HG02678 (cell line): ENCODE results near the gene TMEM178B.
"Not testable (repeated sequence)": the region's sequence is repeated elsewhere in the genome, so short reads cannot be mapped to it uniquely, and the experiment has no call there.

Source experiments
- ATAC-seq: cut with Tn5 transposase; IDR thresholded peaks from one replicate; pipeline ENCODE4 v1.9.1; 2021; ENCODE audit warnings: mild to moderate bottlenecking, moderate library complexity; ENCODE audit not compliant: unreplicated experiment

Gene TMEM178B

DNA sequence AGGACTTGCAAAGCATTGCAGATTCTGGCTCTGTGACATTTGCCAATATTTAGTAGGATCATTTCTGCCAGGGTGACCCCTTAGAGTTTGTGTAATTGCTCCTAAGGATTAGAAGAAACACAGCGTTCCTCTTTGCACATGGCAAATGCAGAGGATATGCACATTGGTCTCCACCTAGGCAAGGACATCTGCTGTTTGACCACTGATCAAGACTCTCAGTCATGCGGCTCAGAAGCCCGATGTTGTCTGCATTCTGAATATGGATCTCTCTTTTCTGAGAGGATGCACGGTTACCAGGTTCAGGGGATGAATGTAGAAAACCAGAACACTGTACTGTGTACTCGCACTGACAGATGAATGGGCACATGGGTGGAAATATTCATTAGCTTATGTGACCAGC lies 296.8 kb downstream of the TMEM178B start:
- ATAC-seq, result no peak

DNA sequence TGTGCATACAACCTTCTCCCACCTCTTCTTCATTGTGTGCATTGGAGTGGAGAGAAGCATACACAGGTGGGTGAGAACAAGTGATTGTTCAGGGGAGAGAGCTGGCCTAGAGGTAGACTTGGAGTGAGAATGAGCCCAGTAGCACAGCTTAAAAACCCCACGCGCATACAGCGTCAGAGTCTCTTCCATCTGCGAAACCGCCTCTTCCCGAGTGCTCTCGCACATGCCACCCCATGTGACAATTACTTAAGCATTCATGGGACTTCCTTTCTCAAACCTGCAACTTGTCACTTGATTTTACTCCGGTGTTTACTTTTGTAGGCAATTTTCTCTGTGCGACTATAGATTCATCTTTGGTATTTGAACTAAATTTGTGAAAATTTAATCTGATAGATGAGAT lies 300.6 kb downstream of the TMEM178B start:
- no peak for ATAC-seq

DNA sequence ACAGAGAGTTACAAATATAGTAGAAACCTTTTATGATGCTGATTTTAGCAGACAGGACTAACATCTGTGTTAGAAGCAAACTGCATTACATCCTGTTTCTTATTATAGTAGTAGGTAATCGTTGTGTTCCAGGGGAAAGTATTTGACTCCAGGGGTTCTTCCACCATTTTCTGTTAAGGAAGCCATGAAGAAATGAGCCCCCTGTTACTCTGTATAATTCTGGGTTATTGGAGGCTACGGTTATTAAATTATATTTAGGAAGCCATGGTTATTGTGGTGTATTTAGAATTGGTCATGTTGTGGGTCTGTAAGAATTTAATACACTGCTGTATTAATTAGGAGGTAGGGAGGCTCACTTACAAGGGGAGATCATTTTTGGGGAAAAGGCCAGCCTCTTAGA lies 301.6 kb downstream of the TMEM178B start:
- no peak for ATAC-seq

DNA sequence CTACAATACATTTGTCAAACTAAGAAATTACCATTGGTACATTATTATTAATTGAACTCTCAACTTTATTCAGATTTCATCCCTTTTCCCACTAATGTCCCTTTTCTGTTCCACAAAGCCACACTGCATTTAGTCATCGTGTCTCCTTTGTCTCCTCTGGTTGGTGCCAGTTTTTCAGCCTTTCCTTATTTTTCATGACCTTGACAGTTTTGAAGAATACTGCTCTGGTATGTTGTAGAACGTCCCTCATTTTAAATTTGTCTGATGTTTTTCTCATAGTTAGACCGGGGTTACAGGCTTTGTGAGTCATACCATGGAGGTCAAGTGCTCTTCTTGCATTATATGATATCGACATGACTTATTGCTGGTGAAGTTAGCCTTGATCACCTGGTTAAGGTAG lies 304.0 kb downstream of the TMEM178B start:
- ATAC-seq, result no peak

DNA sequence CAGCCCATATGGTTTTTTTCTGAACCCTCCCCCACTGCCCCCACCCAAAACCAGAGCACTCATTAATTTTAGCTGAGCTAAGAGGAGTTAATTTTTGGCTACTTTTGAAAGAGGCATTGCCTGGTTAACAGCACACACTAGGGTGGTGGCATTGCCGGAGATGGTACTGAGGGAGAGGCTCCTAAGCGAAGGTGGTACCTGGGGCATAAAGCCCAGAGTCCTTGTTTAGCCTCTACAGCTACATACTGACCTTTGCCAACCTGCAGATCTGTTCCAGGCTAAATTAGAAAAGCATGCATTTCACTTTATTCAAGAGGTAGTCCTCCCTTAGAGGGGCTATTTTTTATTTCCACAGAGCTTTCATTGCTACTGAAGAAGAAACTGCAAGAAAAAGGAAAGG lies 304.5 kb downstream of the TMEM178B start:
- ATAC-seq, result no peak

DNA sequence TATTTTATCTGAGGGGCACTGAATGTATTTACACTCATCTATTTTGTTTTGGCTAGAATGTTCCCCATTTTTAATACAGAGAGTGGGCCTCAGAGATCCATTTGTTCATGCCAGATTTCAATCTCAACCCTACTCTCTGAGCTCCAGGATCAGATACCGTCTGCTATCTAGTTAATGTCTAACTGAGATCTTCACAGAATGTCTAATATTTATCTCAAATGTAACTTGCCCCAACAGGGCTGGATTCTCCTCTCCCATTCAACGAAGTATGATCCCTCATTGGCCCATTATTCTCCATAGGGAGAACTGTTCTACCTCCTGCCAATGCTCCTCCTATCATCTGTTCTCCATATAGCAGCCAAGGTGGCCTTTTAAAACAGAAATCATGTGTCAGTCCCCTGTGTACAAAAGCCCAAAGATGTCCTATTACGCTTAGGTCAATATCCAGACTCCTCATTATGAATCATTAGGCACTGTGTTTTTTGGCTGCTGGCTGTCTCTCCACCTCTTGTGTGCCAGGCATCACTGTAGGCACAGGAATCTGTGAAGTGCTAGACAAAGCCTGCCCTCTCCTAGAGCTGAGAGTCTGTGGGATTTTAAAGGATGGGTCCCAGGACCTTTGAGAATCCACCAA lies 308.0 kb downstream of the TMEM178B start:
- no peak for ATAC-seq

DNA sequence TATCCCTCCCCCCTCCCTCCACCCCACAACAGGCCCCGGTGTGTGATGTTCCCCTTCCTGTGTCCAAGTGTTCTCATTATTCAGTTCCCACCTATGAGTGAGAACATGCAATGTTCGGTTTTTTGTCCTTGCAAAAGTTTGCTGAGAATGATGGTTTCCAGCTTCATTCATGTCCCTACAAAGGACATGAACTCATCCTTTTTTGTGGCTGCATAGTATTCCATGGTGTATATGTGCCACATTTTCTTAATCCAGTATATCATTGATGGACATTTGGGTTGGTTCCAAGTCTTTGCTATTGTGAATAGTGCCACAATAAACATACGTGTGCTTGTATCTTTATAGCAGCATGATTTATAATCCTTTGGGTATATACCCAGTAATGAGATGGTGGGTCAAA lies 309.5 kb downstream of the TMEM178B start:
- not testable (repeated sequence) for ATAC-seq

DNA sequence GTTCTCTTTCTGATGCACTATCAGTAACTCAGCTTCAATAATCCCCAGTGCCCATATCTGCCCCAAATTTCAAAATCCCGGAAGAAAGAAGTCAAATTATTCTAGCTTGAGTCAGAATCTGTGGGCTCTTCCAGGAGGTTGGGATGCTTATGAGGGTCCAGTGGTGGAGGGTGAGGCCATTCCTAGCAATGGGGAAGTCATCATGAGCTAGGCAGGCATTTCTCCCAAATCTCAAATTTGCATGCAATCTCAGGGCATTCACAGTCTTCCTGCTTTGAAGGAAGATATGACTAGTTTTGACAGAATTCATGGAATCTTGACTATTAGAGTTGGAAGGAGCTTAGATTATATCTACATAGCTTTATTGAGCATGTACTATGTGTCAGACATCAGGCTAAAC lies 313.0 kb downstream of the TMEM178B start:
- ATAC-seq, result no peak

DNA sequence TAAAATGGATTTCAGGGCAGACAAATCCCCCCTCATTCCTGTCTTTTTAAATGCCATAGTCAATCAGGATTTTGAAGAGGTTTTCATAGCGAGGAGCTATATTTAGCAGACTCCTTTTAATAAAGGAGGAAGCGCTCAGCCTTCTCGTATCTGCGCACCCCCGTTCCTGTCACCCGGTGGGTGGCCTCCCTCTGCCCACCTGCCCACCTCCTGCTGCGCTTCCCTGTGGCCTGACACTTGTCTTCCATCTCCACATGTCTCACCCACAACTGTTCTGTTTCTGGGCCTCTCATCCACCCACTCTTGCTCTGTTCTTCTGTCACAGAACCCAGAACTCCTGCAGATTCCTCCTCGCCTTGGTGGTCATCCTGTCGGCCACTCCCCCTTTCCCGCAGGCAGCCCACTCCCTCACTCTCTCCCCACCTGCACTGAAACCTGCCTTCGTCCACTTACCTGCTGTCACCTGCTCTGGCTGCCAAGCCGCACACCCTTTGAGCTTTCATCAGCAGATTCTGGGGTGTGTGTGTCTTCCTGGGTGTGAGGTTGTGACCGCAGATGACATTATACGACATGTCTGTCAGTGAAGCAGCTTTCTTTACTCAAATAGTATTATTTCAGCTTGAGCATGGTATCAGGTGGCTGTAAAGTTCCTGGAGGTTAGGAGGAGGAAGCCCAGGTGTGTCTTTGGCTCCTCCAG lies 313.8 kb downstream of the TMEM178B start:
- no peak for ATAC-seq

DNA sequence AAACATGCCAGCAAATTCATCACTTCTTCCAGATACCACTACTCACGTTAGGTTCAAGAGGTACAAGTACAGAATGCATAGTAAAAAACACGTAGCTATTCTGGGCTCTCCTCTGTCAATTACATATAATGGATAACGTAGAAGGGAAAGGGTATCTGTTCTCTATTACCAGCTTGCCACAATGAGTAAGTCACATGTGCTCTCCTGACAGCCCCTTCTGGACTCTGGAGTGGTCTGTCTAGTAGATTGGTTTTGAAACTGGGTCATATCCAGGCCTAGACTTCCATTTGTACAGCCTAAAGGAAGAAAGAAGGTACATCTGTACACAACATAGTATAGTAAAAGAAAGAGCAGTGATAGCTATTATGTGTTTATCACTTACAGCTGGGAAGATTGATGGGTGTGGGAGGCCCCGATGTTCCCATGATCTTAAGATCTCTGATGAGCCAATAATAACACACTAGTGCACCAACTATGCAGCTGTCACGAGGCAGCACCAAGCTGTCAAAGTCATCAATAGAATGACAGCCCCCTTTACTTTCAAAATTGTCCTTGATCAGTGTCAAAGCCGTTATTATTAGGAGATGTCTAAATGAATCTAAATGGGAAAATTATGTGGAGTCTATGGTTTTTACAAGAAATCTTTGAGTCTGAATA lies 315.4 kb downstream of the TMEM178B start:
- no peak for ATAC-seq

DNA sequence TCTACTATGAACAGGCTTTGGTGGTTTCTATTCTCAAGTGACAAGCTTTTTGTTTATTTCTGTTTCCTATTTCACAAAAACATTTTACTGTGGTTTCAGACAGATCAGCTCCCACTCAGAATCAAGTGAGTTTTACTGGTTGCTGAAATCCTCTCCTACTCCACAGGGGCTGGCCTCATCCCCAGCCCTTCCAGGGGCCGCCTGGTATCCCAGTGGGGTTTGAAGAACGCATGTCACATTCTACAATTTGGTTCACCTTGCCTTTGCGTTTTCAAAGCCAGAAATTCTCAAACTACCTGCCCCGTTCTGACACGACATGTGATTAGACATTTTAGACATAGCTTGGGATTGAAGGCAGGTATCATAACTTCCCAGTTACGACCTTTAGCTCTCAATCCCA lies 316.5 kb downstream of the TMEM178B start:
- no peak for ATAC-seq

DNA sequence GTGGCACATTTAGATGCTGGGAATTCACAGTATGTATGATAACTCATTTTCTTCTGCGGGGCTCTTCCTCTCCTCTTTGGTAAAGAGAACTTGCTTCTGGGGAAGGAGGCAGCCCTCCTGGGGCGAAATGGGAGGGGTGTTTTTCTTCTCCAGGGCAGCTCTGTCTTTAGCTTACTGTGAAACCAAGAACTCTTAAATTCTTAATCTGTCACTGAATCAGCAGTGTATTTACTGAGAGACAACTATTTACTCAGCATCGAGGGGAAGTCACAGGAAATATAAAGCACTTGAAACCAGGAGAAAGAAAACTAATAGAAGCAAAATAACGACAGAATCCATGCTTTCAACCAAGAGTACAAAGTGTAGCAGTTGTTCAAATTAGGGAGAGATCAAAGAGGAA lies 319.2 kb downstream of the TMEM178B start:
- ATAC-seq, result no peak

DNA sequence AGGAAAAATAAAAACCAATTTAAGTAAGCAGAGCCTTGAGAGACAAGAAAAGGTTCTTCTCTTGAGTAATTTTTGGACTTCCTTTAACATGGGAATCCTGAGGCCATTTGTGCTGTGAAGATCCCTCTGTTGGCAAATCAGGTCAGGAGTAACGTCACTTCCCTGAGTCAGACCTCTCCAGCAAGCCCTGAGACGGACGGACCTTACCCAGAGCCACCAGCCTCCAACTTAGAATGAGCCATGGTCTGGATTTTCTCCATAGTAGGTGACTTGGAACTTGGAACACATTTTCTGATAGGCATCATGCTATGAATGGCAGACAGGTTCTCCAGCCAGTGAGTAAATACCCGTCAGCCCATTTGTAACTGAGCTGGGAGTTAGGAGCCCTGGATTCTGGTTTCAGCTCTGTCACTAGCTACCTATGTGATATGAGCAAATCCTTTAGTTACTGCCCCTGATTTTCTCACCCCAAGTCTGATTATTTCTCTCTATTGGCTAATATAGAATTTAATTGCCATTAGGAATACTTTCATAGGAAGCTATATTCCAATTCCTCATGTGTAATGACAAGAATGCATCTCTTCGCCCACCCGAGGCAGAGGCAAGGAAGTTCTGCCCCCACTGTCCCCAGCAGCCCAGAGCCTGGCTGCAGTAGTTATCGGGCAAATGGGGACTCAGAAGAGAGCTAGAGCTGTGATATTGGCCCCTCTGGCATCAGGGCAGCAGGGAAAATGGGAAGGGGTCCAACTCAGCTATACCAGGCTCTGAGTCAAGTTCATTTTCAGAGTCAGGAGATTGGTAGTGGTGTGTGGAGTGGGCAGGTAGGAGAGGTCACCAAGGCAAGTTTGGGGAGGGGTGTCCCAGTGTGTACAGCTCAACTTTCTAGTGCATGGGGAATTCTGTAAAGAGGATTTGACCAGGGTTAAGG lies 323.6 kb downstream of the TMEM178B start:
- no peak for ATAC-seq

DNA sequence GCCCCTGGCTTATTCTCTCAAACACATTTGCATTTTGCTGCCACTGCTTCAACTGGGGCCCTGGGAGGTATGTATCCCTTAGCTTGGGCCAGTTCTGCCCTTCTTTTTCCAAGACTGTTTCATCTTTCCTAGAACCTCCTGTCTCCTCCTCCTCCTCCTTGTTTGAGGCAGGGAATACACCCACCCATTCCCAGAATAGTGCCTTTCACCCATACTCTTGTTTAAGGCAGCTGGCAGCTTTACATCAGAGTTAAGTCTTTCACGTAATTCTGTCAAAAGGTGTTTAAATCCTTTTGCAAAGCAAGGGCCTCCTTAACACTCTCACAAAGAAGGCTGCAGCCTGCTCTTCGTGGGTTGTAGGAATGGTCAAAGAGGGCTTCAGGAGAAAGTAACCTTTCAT lies 326.5 kb downstream of the TMEM178B start:
- no peak for ATAC-seq

DNA sequence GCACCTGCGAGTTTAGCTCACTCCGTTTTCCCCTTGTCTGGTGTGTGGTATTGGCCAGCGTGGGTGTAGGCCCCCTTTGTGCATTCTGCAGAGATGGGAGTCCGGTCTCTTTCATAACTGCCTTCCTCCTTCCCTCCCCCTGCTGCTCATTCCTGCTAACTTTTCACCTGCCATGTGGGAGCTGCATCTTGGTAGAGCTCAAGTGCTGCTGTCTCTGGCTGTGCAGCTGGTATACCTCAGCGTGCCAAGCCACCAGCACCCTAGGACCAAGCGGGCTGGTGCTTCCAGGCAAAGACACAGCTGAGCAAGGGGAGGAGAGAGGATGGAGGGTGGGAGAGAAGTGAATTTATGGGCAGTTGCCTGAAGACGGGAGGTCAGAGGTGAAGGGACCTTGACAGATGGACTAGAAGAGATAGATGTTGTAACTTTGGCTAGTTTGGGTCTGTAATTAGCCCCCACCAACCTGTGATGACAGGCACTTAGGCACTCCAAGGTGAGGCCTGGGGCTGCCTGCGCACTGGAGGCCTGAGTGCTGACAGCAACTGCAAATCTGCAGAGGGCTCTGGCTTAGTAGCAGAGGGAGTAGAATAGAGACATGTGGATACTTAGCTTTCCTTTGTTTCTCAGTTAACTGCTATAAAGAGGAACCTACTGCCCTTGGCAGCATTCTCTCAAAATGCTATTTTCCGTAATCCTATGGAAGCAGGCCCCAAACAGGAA lies 328.6 kb downstream of the TMEM178B start:
- ATAC-seq, result no peak

DNA sequence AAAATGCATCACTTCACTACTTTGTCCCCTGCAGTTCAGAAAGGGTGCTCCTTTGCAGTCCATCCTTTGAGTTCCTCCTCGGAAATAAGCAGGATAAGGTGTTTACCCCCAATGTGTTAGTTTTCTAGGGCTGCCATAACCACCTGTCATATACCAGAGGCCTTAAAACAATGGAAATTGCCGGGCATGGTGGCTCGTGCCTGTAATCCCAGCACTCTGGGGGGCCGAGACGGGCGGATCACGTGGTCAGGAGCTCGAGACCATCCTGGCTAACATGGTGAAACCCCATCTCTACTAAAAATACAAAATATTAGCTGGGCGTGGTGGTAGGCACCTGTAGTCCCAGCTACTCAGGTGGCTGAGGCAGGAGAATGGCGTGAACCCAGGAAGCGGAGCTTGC lies 330.0 kb downstream of the TMEM178B start:
- not testable (repeated sequence) for ATAC-seq

DNA sequence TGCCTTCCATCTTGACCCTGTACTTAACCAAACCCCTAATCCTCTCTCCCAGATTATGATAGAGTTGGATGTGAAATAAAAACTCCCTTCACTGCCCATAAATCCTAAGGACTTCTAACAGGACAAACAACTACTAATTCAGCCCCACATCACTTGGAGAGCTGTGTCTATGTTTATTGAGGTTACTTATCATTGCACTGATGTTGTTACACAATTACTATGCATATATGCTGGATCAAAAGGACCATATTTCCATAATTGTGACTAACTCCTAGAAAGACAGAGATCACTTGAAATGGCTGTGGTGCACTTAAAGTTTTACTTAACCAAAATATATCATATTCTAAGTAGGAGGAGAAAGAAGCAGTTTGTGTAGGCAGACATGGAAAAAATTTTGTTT lies 332.5 kb downstream of the TMEM178B start:
- ATAC-seq, result no peak

DNA sequence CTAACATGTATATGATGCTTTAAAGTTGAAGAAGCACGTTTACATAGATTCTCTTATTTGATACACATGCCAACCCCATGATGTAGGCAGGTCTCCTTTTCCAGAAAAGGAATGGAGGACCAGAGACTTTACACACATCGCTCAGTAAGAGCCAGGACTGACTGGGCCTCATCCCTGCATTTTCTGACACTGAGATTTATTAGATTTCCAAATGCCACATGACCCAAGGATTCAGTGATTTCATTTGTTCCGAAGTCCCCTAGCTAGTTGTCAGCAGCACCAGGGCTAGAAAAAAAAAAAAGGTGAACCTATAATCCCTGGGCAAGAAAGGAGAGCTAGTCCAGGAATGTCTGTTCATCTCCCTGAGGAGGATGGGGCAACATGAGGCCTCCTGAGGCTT lies 334.0 kb downstream of the TMEM178B start:
- ATAC-seq, result no peak

DNA sequence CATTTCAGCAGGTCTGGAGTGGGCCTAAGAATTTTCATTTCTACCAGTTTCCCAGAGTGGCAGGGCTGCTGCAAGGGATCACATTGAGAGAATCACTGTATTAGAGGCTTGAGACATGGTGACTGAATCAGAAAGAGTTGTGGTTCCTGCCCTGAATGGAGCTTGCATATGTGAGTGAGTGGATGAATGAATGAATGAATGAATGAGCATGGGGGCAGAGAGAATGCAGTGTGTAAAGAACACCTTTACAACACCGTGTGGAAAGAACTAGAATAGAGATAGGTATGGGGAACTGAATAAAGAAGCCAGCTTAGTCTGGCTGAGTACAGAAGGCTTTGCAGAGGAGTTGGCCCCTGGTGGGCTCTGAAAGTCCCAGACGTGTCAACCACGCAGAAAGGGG lies 334.6 kb downstream of the TMEM178B start:
- no peak for ATAC-seq

DNA sequence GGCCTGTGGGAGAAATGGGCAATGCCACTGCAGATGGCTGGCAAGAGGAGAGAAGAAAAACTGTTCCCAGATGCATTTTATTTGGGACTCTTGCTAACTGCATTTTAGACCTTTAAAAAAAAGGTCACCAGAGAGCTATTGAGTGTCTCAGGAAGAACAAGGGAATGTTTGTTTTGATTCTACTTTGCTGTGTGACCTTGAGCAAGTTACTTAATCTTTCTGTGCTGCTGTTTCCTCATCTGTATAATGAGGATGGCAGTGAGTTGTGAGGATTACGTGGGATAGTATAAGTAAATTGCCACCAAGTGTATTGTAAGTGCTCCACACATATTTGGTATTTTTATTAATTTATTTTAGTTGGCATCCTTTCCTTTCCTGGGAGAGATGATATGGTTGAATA lies 335.4 kb downstream of the TMEM178B start:
- ATAC-seq, result no peak
